MM.1S (cell line): ENCODE data around the gene MSI2.

ENCODE experiments used
- DNase-seq: peaks from one replicate; pipeline ENCODE4 v3.0.0-alpha.2; 2015
- H2AFZ ChIP-seq: fragments of 300-600 bp; sonication (generic); 2 replicates; pipeline ENCODE4 v1.6.0; 2016; ENCODE audit warnings: antibody characterized with exemption, low read length
- H3F3A ChIP-seq: fragments of 300-600 bp; sonication (generic); 2 replicates; pipeline ENCODE4 v1.6.1; 2016; ENCODE audit warnings: mild to moderate bottlenecking, antibody characterized with exemption, low read length, moderate library complexity, mixed read lengths; ENCODE audit not compliant: insufficient read depth
- H3K27ac ChIP-seq: fragments of 300-600 bp; sonication (generic); 2 replicates; pipeline ENCODE4 v1.5.1; 2016; ENCODE audit warnings: mild to moderate bottlenecking, low read length
- H3K27me3 ChIP-seq: fragments of 300-600 bp; sonication (generic); replicated peaks from 2 replicates; pipeline ENCODE4 v1.6.0; 2016; ENCODE audit warnings: low read length; ENCODE audit not compliant: insufficient read depth
- H3K36me3 ChIP-seq: fragments of 300-600 bp; sonication (generic); replicated peaks from 2 replicates; pipeline ENCODE4 v1.6.1; 2016; ENCODE audit warnings: mild to moderate bottlenecking, low read length, mixed read lengths; ENCODE audit not compliant: insufficient read depth
- H3K4me1 ChIP-seq: fragments of 300-600 bp; sonication (generic); 2 replicates; pipeline ENCODE4 v1.6.1; 2016; ENCODE audit warnings: low read length, mixed read lengths
- H3K4me2 ChIP-seq: fragments of 300-600 bp; sonication (generic); 2 replicates; pipeline ENCODE4 v1.6.0; 2016; ENCODE audit warnings: low read depth, low read length
- H3K4me3 ChIP-seq: fragments of 300-600 bp; sonication (generic); 2 replicates; pipeline ENCODE4 v1.5.1; 2016; ENCODE audit warnings: low read length, mixed read lengths
- H3K79me2 ChIP-seq: fragments of 300-600 bp; sonication (generic); 2 replicates; pipeline ENCODE4 v1.6.1; 2016; ENCODE audit warnings: mixed run types, low read length, mixed read lengths
- H3K9ac ChIP-seq: fragments of 300-600 bp; sonication (generic); 2 replicates; pipeline ENCODE4 v1.6.1; 2016; ENCODE audit warnings: low read length, mixed read lengths
- H3K9me2 ChIP-seq: fragments of 300-600 bp; sonication (generic); replicated peaks from 2 replicates; pipeline ENCODE4 v1.6.1; 2016; ENCODE audit warnings: mild to moderate bottlenecking, low read length, mixed read lengths; ENCODE audit not compliant: insufficient read depth
- H3K9me3 ChIP-seq: fragments of 300-600 bp; sonication (generic); replicated peaks from 2 replicates; pipeline ENCODE4 v1.6.1; 2016; ENCODE audit warnings: mild to moderate bottlenecking, low read length, mixed read lengths; ENCODE audit not compliant: insufficient read depth
- H4K20me1 ChIP-seq: fragments of 300-600 bp; sonication (generic); 2 replicates; pipeline ENCODE4 v1.6.1; 2016; ENCODE audit warnings: mild to moderate bottlenecking, low read length, moderate library complexity, mixed read lengths; ENCODE audit not compliant: insufficient read depth
- CTCF ChIP-seq: fragments of 300-600 bp; sonication (generic); IDR thresholded peaks from 2 replicates; pipeline ENCODE4 v1.5.1; 2016; ENCODE audit warnings: antibody characterized with exemption, low read length, mixed read lengths
- EZH2 ChIP-seq: fragments of 300-600 bp; sonication (generic); optimal IDR thresholded peaks from 2 replicates; pipeline ENCODE3; 2017; ENCODE audit warnings: low read depth, mild to moderate bottlenecking, antibody characterized with exemption, low read length, mixed read lengths
- EZH2phosphoT487 ChIP-seq: fragments of 300-600 bp; sonication (generic); IDR thresholded peaks from 2 replicates; pipeline ENCODE4 v1.6.1; 2018; ENCODE audit warnings: antibody characterized with exemption, low read length

Gene MSI2

GRCh38 chr17:57482657-57483056 lies 226.3 kb downstream of the MSI2 start:
- no peaks in the 10 kb centered on the region for H3K27me3 ChIP-seq
- H3K9ac ChIP-seq: no peak overlapping the region
- H4K20me1 ChIP-seq: no peaks in the 10 kb centered on the region
- peaks cover 27% of the 10 kb centered on the region for H3F3A ChIP-seq
- TF ChIP-seq EZH2phosphoT487: no peak
- TF ChIP-seq EZH2: no peak
- no peak for TF ChIP-seq CTCF
- no peak overlapping the region for H3K4me3 ChIP-seq
- H3K4me2 ChIP-seq: no peak overlapping the region
- H2AFZ ChIP-seq: no peak overlapping the region
- H3K9me2 ChIP-seq: no peaks in the 10 kb centered on the region
- no peak overlapping the region for H3K27ac ChIP-seq
- H3K36me3 ChIP-seq: no peaks in the 10 kb centered on the region
- DNase-seq: no peak
- peaks cover 87% of the 10 kb centered on the region for H3K4me1 ChIP-seq
- no peaks in the 10 kb centered on the region for H3K9me3 ChIP-seq
- peaks cover 72% of the 10 kb centered on the region for H3K79me2 ChIP-seq

- no peaks in the 10 kb centered on the region for H3K9me3 ChIP-seq
Measured at GRCh38 chr17:57484081-57484666, 227.9 kb downstream of the MSI2 start.

DNA sequence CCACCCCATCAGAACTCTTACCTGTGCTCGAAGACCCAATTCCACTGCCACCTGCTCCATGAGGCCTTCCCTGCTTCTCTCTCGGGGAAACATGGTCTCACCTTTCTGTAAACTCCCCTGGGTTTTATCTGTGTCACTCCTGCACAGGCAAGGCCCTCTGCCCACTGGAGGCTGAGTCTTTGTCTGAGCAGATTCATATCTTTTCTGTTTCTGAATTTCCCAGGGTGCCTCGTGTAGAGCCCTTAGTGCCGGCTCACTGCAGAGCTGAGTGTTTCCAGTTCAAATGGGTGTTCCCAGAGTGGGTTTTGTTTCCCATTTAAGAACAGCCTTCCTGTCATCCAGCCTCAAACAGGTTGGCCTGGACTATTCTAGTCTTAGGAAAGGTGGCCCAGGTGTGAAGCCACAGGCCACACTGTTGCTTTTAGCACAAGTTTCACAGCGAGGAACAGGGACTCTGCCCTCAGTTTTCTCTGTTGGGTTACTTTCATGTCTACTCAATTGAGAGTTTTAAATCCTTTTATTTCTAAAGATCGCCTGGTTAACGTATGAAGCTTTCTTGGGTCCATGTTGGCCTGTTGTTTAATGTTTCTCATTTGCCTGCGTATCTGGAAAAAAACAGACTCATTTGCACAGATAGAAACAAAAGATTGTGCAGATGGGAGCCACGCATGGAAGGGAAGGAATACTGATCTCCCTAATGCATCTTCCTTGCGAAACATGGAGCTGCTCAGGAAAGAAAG lies 228.7 kb downstream of the MSI2 start:
- Histone ChIP-seq H2AFZ (no peak overlapping the region), H3K4me1 (peaks cover 68% of the 10 kb centered on the region), H3K36me3 (no peaks in the 10 kb centered on the region), H3K4me2 (peak overlapping the region; percentile 33), H3K9me3 (no peaks in the 10 kb centered on the region), H3F3A (peaks cover 18% of the 10 kb centered on the region), H3K27ac (peak overlapping the region; percentile 78), H3K4me3 (no peak overlapping the region), H3K9me2 (no peaks in the 10 kb centered on the region), H3K27me3 (no peaks in the 10 kb centered on the region), H4K20me1 (no peaks in the 10 kb centered on the region), H3K79me2 (peaks cover 69% of the 10 kb centered on the region), H3K9ac (peak overlapping the region; percentile 11; the same call in 1 of the 2 replicates)
- DNase-seq: peak; percentile 67
- TF ChIP-seq EZH2phosphoT487: no peak
- TF ChIP-seq CTCF: no peak
- no peak for TF ChIP-seq EZH2

More at GRCh38 chr17:57484081-57484666, 227.9 kb downstream of the MSI2 start:
- no peaks in the 10 kb centered on the region for H3K9me2 ChIP-seq
- H3K9ac ChIP-seq: peak overlapping the region; percentile 11; the same call in 1 of the 2 replicates
- TF ChIP-seq EZH2: no peak
- TF ChIP-seq CTCF: no peak
- TF ChIP-seq EZH2phosphoT487: no peak
- H3K79me2 ChIP-seq: peaks cover 70% of the 10 kb centered on the region
- no peak overlapping the region for H2AFZ ChIP-seq
- H3K4me3 ChIP-seq: no peak overlapping the region
- H3K4me2 ChIP-seq: peak overlapping the region; percentile 33
- H3K27me3 ChIP-seq: no peaks in the 10 kb centered on the region
- H3F3A ChIP-seq: peaks cover 19% of the 10 kb centered on the region
- peaks cover 75% of the 10 kb centered on the region for H3K4me1 ChIP-seq
- H3K27ac ChIP-seq: peak overlapping the region; percentile 78
- no peaks in the 10 kb centered on the region for H3K36me3 ChIP-seq
- DNase-seq: no peak
- no peaks in the 10 kb centered on the region for H4K20me1 ChIP-seq
